HG03521 (cell line): ENCODE data around the gene FOXRED2.
"Not testable (repeated sequence)": the region's sequence is repeated elsewhere in the genome, so short reads cannot be mapped to it uniquely, and the experiment has no call there.

ENCODE experiments used
- ATAC-seq: cut with Tn5 transposase; IDR thresholded peaks from one replicate; pipeline ENCODE4 v1.9.1; 2021; ENCODE audit warnings: mild to moderate bottlenecking, moderate library complexity; ENCODE audit not compliant: unreplicated experiment

Gene FOXRED2

GRCh38 chr22:36470162-36470993 lies 36.5 kb downstream of the FOXRED2 start:
- ATAC-seq, result no peak

- no peak for ATAC-seq
Measured at GRCh38 chr22:36469094-36469710, 37.6 kb downstream of the FOXRED2 start.

GRCh38 chr22:36467946-36468345 lies 38.9 kb downstream of the FOXRED2 start:
- no peak for ATAC-seq

- no peak for ATAC-seq
Measured at GRCh38 chr22:36467042-36467810, 39.6 kb downstream of the FOXRED2 start.

GRCh38 chr22:36466258-36466657 lies 40.6 kb downstream of the FOXRED2 start:
- ATAC-seq, result no peak

GRCh38 chr22:36465232-36466021 lies 41.4 kb downstream of the FOXRED2 start:
- no peak for ATAC-seq

GRCh38 chr22:36464715-36465231 lies 42.1 kb downstream of the FOXRED2 start:
- ATAC-seq, result no peak

GRCh38 chr22:36463783-36464184 lies 43.1 kb downstream of the FOXRED2 start:
- ATAC-seq, result no peak

GRCh38 chr22:36461665-36462649 lies 44.9 kb downstream of the FOXRED2 start:
- no peak for ATAC-seq

GRCh38 chr22:36460202-36460601 lies 46.6 kb downstream of the FOXRED2 start:
- ATAC-seq, result no peak

GRCh38 chr22:36457688-36458450 lies 49.0 kb downstream of the FOXRED2 start:
- ATAC-seq, result no peak

- no peak for ATAC-seq
Measured at GRCh38 chr22:36456464-36456845, 50.4 kb downstream of the FOXRED2 start.

GRCh38 chr22:36455571-36456463 lies 51.0 kb downstream of the FOXRED2 start:
- ATAC-seq, result no peak

GRCh38 chr22:36454916-36455570 lies 51.8 kb downstream of the FOXRED2 start:
- ATAC-seq, result peak; percentile 56

GRCh38 chr22:36453855-36454378 lies 52.9 kb downstream of the FOXRED2 start:
- no peak for ATAC-seq

- not testable (repeated sequence) for ATAC-seq
Measured at GRCh38 chr22:36452978-36453607, 53.7 kb downstream of the FOXRED2 start.
